Measurements from ENCODE around the gene CD81. TPM values are rescaled to one million over a fixed set of nuclear protein-coding genes. Genes with fewer than 3 reads are reported as not detected.

CD81 gene
- total RNA-seq, 1 experiment from 2014 or later, result 296 TPM

- no peak for TF ChIP-seq POLR2A (IDR thresholded peaks at IDR 0.05; ENCODE audit: borderline replicate concordance, extremely low read depth, insufficient read depth, insufficient read length)
- no peak for TF ChIP-seq ZNF274 (IDR thresholded peaks at IDR 0.05; ENCODE audit: low read depth, low read length)
- TF ChIP-seq RAD21 (IDR thresholded peaks at IDR 0.05; ENCODE audit: low read depth), result no peak
- TF ChIP-seq CTCF (IDR thresholded peaks at IDR 0.05 in 2 of 3, conservative IDR thresholded peaks at IDR 0.05 in 1 of 3; ENCODE audit: borderline replicate concordance in 1 of 3, insufficient read depth in 1 of 3, low read depth in 2 of 3, low read length in 2 of 3), result no peak
Observed at GRCh38 chr11:2410616-2411015, 33.5 kb downstream of the CD81 start (continued).

DNA sequence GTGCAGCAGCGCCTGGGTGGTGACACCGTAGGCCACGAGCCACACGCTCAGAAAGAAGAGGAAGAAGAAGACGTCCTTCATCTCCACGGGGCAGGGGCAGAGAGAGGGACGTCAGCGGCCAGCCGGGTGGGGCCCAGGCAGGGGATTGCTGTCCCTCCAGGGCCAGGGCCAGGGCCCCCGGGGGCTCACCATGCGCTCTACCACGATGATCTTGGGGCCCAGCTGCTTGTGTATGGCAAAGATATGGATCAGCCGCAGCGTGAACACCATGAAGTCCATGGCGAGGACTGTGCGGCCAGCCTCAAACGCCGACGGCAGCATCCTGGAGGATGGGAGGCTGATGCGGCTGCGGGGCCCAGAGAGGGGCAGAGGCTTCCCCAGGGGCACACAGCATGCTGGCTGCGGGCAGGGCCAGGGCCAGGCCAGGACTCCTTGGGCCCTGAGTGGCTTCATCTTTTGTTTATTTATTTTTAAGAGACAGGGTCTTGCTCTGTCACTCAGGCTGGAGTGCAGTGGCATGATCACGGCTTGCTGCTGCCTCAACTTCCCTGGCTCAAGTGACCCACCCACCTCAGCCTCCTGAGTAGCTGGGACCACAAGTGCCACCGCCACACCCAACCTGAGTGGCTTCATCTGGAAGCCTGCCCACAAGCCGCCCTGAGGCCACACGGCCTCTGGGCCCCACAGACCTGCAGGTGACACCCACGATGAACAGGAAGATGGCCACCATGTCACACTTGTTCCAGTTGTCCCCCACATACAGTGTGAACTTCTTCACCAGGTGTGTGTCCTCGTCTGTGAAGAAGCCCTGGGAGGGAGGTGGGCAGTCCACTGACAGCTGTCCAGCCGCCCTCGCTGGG is 34.6 kb downstream of the CD81 start:
- Histone ChIP-seq H3K9me3 (ENCODE audit: control insufficient read depth in 1 of 2, insufficient read depth in 1 of 2, low read depth in 1 of 2, low read length in 2 of 2) (no peaks in the 10 kb centered on the region), H4K20me1 (ENCODE audit: insufficient read depth) (no peaks in the 10 kb centered on the region), H3K27me3 (ENCODE audit: insufficient read depth, low read length) (no peaks in the 10 kb centered on the region), H3K9me2 (ENCODE audit: insufficient read depth) (no peaks in the 10 kb centered on the region), H3K4me1 (ENCODE audit: control insufficient read depth in 1 of 2, insufficient read depth in 2 of 2, low read length in 2 of 2) (no peaks in the 10 kb centered on the region), H3K9ac (ENCODE audit: low read length) (no peak overlapping the region), H2AFZ (ENCODE audit: low read depth, low read length, poor library complexity, severe bottlenecking) (no peak overlapping the region), H3K36me3 (ENCODE audit: control insufficient read depth in 1 of 2, insufficient read depth in 2 of 2, low read length in 2 of 2) (no peaks in the 10 kb centered on the region), H3K27ac (ENCODE audit: low read depth, low read length) (no peak overlapping the region), H3K79me2 (ENCODE audit: insufficient read depth, low read length) (no peaks in the 10 kb centered on the region), H3K4me3 (replicated peaks in 1 of 2; ENCODE audit: low read depth in 1 of 2, low read length in 2 of 2) (no peak overlapping the region), H3K4me2 (ENCODE audit: low read length) (no peak overlapping the region)
- no peak for ATAC-seq
- no TSS peak for BruUV-seq (replicated peaks)
- ChIA-PET CTCF (no interaction called here), POLR2A (no interaction called here), RAD21 (ENCODE audit: low non-redundant PET in 1 of 2, low total read pairs in 2 of 2, uncharacterized antibody in 2 of 2, unreplicated experiment in 2 of 2) (no interaction called here)
- DNase-seq (ENCODE audit: low read depth, low spot score), result no peak
- TF ChIP-seq ELF1 (IDR thresholded peaks at IDR 0.05; ENCODE audit: borderline replicate concordance, low read depth), result no peak
- TF ChIP-seq JUND (IDR thresholded peaks at IDR 0.05), result no peak
- no peak for TF ChIP-seq TCF7L2 (IDR thresholded peaks at IDR 0.05; ENCODE audit: borderline replicate concordance, extremely low read depth, insufficient read depth, insufficient read length)
- TF ChIP-seq ZNF274 (IDR thresholded peaks at IDR 0.05; ENCODE audit: low read depth, low read length), result no peak
- intact Hi-C loops (cut with micrococcal nuclease), result no loop called here

All from HCT116 (cell line).